Measurements from ENCODE around the gene LRWD1.

DNA sequence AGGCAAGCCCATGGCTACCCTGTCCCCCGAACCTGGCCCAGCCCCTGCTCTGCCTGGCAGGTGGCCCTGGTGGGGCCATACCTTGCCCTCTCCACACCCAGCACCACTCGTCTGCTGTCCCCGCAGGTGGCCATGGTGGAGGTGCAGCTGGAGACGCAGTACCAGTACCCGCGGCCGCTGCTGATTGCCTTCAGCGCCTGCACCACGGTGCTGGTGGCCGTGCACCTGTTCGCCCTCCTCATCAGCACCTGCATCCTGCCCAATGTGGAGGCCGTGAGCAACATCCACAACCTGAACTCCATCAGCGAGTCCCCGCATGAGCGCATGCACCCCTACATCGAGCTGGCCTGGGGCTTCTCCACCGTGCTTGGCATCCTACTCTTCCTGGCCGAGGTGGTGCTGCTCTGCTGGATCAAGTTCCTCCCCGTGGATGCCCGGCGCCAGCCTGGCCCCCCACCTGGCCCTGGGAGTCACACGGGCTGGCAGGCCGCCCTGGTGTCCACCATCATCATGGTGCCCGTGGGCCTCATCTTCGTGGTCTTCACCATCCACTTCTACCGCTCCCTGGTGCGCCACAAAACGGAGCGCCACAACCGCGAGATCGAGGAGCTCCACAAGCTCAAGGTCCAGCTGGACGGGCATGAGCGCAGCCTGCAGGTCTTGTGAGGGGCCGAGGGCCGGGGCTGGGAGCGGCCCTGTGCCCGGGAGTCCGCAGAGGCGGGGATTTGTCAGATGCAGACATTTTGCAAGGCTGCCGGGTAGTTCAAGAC lies 18.2 kb upstream of the LRWD1 start:
- TF ChIP-seq, protein P1, sequence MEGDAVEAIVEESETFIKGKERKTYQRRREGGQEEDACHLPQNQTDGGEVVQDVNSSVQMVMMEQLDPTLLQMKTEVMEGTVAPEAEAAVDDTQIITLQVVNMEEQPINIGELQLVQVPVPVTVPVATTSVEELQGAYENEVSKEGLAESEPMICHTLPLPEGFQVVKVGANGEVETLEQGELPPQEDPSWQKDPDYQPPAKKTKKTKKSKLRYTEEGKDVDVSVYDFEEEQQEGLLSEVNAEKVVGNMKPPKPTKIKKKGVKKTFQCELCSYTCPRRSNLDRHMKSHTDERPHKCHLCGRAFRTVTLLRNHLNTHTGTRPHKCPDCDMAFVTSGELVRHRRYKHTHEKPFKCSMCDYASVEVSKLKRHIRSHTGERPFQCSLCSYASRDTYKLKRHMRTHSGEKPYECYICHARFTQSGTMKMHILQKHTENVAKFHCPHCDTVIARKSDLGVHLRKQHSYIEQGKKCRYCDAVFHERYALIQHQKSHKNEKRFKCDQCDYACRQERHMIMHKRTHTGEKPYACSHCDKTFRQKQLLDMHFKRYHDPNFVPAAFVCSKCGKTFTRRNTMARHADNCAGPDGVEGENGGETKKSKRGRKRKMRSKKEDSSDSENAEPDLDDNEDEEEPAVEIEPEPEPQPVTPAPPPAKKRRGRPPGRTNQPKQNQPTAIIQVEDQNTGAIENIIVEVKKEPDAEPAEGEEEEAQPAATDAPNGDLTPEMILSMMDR (IDR thresholded peaks at IDR 0.05; ENCODE audit: borderline replicate concordance, extremely low read depth, low read length, poor library complexity, severe bottlenecking), result no peak
- no peak for TF ChIP-seq EZH2 (IDR thresholded peaks at IDR 0.05; ENCODE audit: borderline replicate concordance, low read depth, low read length, severe bottlenecking)
